ENCODE results near the gene BET1L.
"Not testable (repeated sequence)": the region's sequence is repeated elsewhere in the genome, so short reads cannot be mapped to it uniquely, and the experiment has no call there.

BET1L gene

GRCh38 chr11:221539-221938 is 14.3 kb upstream of the BET1L start:
- FAIRE-seq, result no peak
- TF ChIP-seq PAX5 (IDR thresholded peaks at IDR 0.05; ENCODE audit: insufficient read depth, low read length, severe bottlenecking) (no peak), SPI1 (IDR thresholded peaks at IDR 0.05; ENCODE audit: low read depth, low read length) (no peak), POU2F2 (IDR thresholded peaks at IDR 0.05; ENCODE audit: low read depth, low read length) (no peak), POLR2A (IDR thresholded peaks at IDR 0.05; ENCODE audit: low read depth, low read length) (no peak), TAF1 (IDR thresholded peaks at IDR 0.05; ENCODE audit: low read depth, low read length) (no peak), POLR2AphosphoS5 (IDR thresholded peaks at IDR 0.05; ENCODE audit: low read depth, low read length) (no peak)
- DNase-seq (ENCODE audit: insufficient read length, low spot score), result no peak

GRCh38 chr11:220641-221215 is 13.5 kb upstream of the BET1L start:
- FAIRE-seq, result peak; percentile 92
- DNase-seq (ENCODE audit: insufficient read length, low spot score), result not testable (repeated sequence)

- FAIRE-seq, result no peak
- no peak for TF ChIP-seq TAF1 (IDR thresholded peaks at IDR 0.05; ENCODE audit: low read depth, low read length)
- no peak for TF ChIP-seq POLR2A (IDR thresholded peaks at IDR 0.05; ENCODE audit: low read depth, low read length)
- no peak for TF ChIP-seq SPI1 (IDR thresholded peaks at IDR 0.05; ENCODE audit: low read depth, low read length)
- no peak for TF ChIP-seq POU2F2 (IDR thresholded peaks at IDR 0.05; ENCODE audit: low read depth, low read length)
- TF ChIP-seq PAX5 (IDR thresholded peaks at IDR 0.05; ENCODE audit: insufficient read depth, low read length, severe bottlenecking), result no peak
- TF ChIP-seq POLR2AphosphoS5 (IDR thresholded peaks at IDR 0.05; ENCODE audit: low read depth, low read length), result no peak
Measured at GRCh38 chr11:218815-219593, 11.8 kb upstream of the BET1L start.

GRCh38 chr11:217704-218103 is 10.5 kb upstream of the BET1L start:
- no peak for FAIRE-seq
- no peak for DNase-seq (ENCODE audit: insufficient read length, low spot score)
- TF ChIP-seq POLR2A (IDR thresholded peaks at IDR 0.05; ENCODE audit: low read depth, low read length) (no peak), TAF1 (IDR thresholded peaks at IDR 0.05; ENCODE audit: low read depth, low read length) (no peak), POU2F2 (IDR thresholded peaks at IDR 0.05; ENCODE audit: low read depth, low read length) (no peak), SPI1 (IDR thresholded peaks at IDR 0.05; ENCODE audit: low read depth, low read length) (no peak), POLR2AphosphoS5 (IDR thresholded peaks at IDR 0.05; ENCODE audit: low read depth, low read length) (no peak), PAX5 (IDR thresholded peaks at IDR 0.05; ENCODE audit: insufficient read depth, low read length, severe bottlenecking) (no peak)

More at GRCh38 chr11:218815-219593, 11.8 kb upstream of the BET1L start:
- DNase-seq (ENCODE audit: insufficient read length, low spot score), result no peak

- FAIRE-seq (no peak), DNase-seq (ENCODE audit: insufficient read length, low spot score) (no peak)
- TF ChIP-seq PAX5 (IDR thresholded peaks at IDR 0.05; ENCODE audit: insufficient read depth, low read length, severe bottlenecking), result no peak
- no peak for TF ChIP-seq SPI1 (IDR thresholded peaks at IDR 0.05; ENCODE audit: low read depth, low read length)
- TF ChIP-seq POLR2A (IDR thresholded peaks at IDR 0.05; ENCODE audit: low read depth, low read length), result no peak
- TF ChIP-seq POLR2AphosphoS5 (IDR thresholded peaks at IDR 0.05; ENCODE audit: low read depth, low read length), result no peak; the same call in none of the 2 replicates
- no peak for TF ChIP-seq TAF1 (IDR thresholded peaks at IDR 0.05; ENCODE audit: low read depth, low read length)
- no peak for TF ChIP-seq POU2F2 (IDR thresholded peaks at IDR 0.05; ENCODE audit: low read depth, low read length)
Measured at GRCh38 chr11:216081-216974, 9.1 kb upstream of the BET1L start.

- TF ChIP-seq POLR2AphosphoS5 (IDR thresholded peaks at IDR 0.05; ENCODE audit: low read depth, low read length) (peak; percentile 28; the same call in 1 of the 2 replicates), POLR2A (IDR thresholded peaks at IDR 0.05; ENCODE audit: low read depth, low read length) (no peak)
- no peak for DNase-seq (ENCODE audit: insufficient read length, low spot score)
- FAIRE-seq, result no peak
Measured at GRCh38 chr11:215581-216037, 8.4 kb upstream of the BET1L start.

GRCh38 chr11:214083-214482 is 6.9 kb upstream of the BET1L start:
- FAIRE-seq (no peak), DNase-seq (ENCODE audit: insufficient read length, low spot score) (no peak)
- TF ChIP-seq POLR2AphosphoS5 (IDR thresholded peaks at IDR 0.05; ENCODE audit: low read depth, low read length) (no peak), POU2F2 (IDR thresholded peaks at IDR 0.05; ENCODE audit: low read depth, low read length) (0 out of 2 replicates have a peak, but pooled peaks have one; percentile 7)

- TF ChIP-seq POLR2A (IDR thresholded peaks at IDR 0.05; ENCODE audit: low read depth, low read length), result no peak
- TF ChIP-seq TAF1 (IDR thresholded peaks at IDR 0.05; ENCODE audit: low read depth, low read length), result no peak
- no peak for TF ChIP-seq PAX5 (IDR thresholded peaks at IDR 0.05; ENCODE audit: insufficient read depth, low read length, severe bottlenecking)
- TF ChIP-seq SPI1 (IDR thresholded peaks at IDR 0.05; ENCODE audit: low read depth, low read length), result no peak
- no peak for TF ChIP-seq POU2F2 (IDR thresholded peaks at IDR 0.05; ENCODE audit: low read depth, low read length)
- TF ChIP-seq POLR2AphosphoS5 (IDR thresholded peaks at IDR 0.05; ENCODE audit: low read depth, low read length), result no peak
- DNase-seq (ENCODE audit: insufficient read length, low spot score), result no peak
- FAIRE-seq, result no peak
Measured at GRCh38 chr11:213111-213510, 5.9 kb upstream of the BET1L start.

GRCh38 chr11:212150-213100 is 5.2 kb upstream of the BET1L start:
- TF ChIP-seq TAF1 (IDR thresholded peaks at IDR 0.05; ENCODE audit: low read depth, low read length) (no peak), POU2F2 (IDR thresholded peaks at IDR 0.05; ENCODE audit: low read depth, low read length) (no peak), POLR2A (IDR thresholded peaks at IDR 0.05; ENCODE audit: low read depth, low read length) (no peak), POLR2AphosphoS5 (IDR thresholded peaks at IDR 0.05; ENCODE audit: low read depth, low read length) (no peak), PAX5 (IDR thresholded peaks at IDR 0.05; ENCODE audit: insufficient read depth, low read length, severe bottlenecking) (no peak), SPI1 (IDR thresholded peaks at IDR 0.05; ENCODE audit: low read depth, low read length) (no peak)
- FAIRE-seq (no peak), DNase-seq (ENCODE audit: insufficient read length, low spot score) (no peak)

All from GM12891 (cell line).